WTC11 (cell line): ENCODE measurements around the gene CGREF1. TPM values are rescaled to one million over a fixed set of nuclear protein-coding genes. Genes with fewer than 3 reads are reported as not detected.

ENCODE experiments used
- ATAC-seq: fragments of 200-7000 bp; cut with Tn5 transposase; 2 replicates; pipeline ENCODE4 v1.10.0; 2021; ENCODE audit warnings: mild to moderate bottlenecking, moderate library complexity
- CTCF ChIA-PET: fragments of 300-600 bp; sonication (Branson Sonifier 250); formaldehyde crosslinking; loops from one replicate; lab custom pipeline; 2021; ENCODE audit warnings: antibody characterized with exemption; lab: Charles Lee
- POLR2A ChIA-PET: fragments of 350-600 bp; sonication (Branson Sonifier 250); formaldehyde crosslinking; loops from one replicate; lab custom pipeline; 2021; ENCODE audit warnings: antibody characterized with exemption; lab: Charles Lee
- DNase-seq: peaks from one replicate; pipeline ENCODE4 v3.0.0; 2021; ENCODE audit warnings: low spot score
- H3K27ac Mint-ChIP-seq: 2 replicates; pipeline ENCODE4 v1.8.0; 2021; ENCODE audit warnings: mixed read lengths
- H3K27me3 Mint-ChIP-seq: 2 replicates; pipeline ENCODE4 v1.8.0; 2021; ENCODE audit warnings: low read depth, mild to moderate bottlenecking, moderate library complexity, mixed read lengths
- H3K36me3 Mint-ChIP-seq: 2 replicates; pipeline ENCODE4 v1.8.0; 2021; ENCODE audit warnings: mixed read lengths
- H3K4me1 Mint-ChIP-seq: 2 replicates; pipeline ENCODE4 v1.8.0; 2022; ENCODE audit warnings: mixed read lengths
- H3K4me3 Mint-ChIP-seq: 2 replicates; pipeline ENCODE4 v1.8.0; 2021; ENCODE audit warnings: mild to moderate bottlenecking, moderate library complexity, mixed read lengths
- H3K9me3 Mint-ChIP-seq: 2 replicates; pipeline ENCODE4 v1.8.0; 2021; ENCODE audit warnings: mixed read lengths
- ARID4B ChIP-seq: sonication (generic); formaldehyde crosslinking; IDR thresholded peaks from 2 replicates; pipeline ENCODE4 v1.8.0; 2023; ENCODE audit warnings: missing genetic modification reagents, mild to moderate bottlenecking, borderline replicate concordance
- E2F5 ChIP-seq: sonication (generic); formaldehyde crosslinking; IDR thresholded peaks from 2 replicates; pipeline ENCODE4 v1.8.1; 2022; ENCODE audit warnings: mild to moderate bottlenecking, moderate library complexity, missing genetic modification reagents
- HMGXB4 ChIP-seq: sonication (generic); formaldehyde crosslinking; IDR thresholded peaks from 2 replicates; pipeline ENCODE4 v1.8.1; 2023; ENCODE audit warnings: mild to moderate bottlenecking, moderate library complexity, missing genetic modification reagents
- IRF1 ChIP-seq: sonication (generic); formaldehyde crosslinking; IDR thresholded peaks from 2 replicates; pipeline ENCODE4 v1.8.0; 2023; ENCODE audit warnings: missing genetic modification reagents
- MAX ChIP-seq: sonication (generic); formaldehyde crosslinking; IDR thresholded peaks from 2 replicates; pipeline ENCODE4 v1.8.0; 2022; ENCODE audit warnings: mild to moderate bottlenecking, missing genetic modification reagents
- NFYB ChIP-seq: sonication (generic); formaldehyde crosslinking; conservative IDR thresholded peaks from 2 replicates; pipeline ENCODE4 v1.8.0; 2022; ENCODE audit warnings: low read depth, missing genetic modification reagents
- USF1 ChIP-seq: sonication (generic); formaldehyde crosslinking; IDR thresholded peaks from 2 replicates; pipeline ENCODE4 v1.8.0; 2022; ENCODE audit warnings: mild to moderate bottlenecking, missing genetic modification reagents
- ZNF121 ChIP-seq: sonication (generic); formaldehyde crosslinking; IDR thresholded peaks from 2 replicates; pipeline ENCODE4 v1.8.0; 2023; ENCODE audit warnings: missing genetic modification reagents
- ZNF138 ChIP-seq: sonication (generic); formaldehyde crosslinking; conservative IDR thresholded peaks from 2 replicates; pipeline ENCODE4 v1.8.1; 2022; ENCODE audit warnings: mild to moderate bottlenecking, moderate library complexity, missing genetic modification reagents
- ZNF317 ChIP-seq: sonication (generic); formaldehyde crosslinking; IDR thresholded peaks from 2 replicates; pipeline ENCODE4 v1.8.1; 2023; ENCODE audit warnings: low read depth, mild to moderate bottlenecking, moderate library complexity, missing genetic modification reagents, borderline replicate concordance
- ZNF396 ChIP-seq: fragments of 250-450 bp; sonication (Bioruptor Pico); IDR thresholded peaks from 2 replicates; pipeline ENCODE4 v1.8.0; 2021; ENCODE audit warnings: mild to moderate bottlenecking, moderate library complexity, borderline replicate concordance
- ZSCAN18 ChIP-seq: fragments of 250-450 bp; sonication (Bioruptor Pico); IDR thresholded peaks from 2 replicates; pipeline ENCODE4 v2.1.2; 2022; ENCODE audit warnings: mild to moderate bottlenecking, moderate library complexity
- total RNA-seq: library from RNA; stranded (reverse); gene quantifications from 3 replicates; pipeline ENCODE4 v1.2.3, GENCODE V29; 2021

Gene CGREF1
- total RNA-seq, 1 experiment from 2014 or later: 3.5 TPM

GRCh38 chr2:27073782-27074181 is 45.1 kb downstream of the CGREF1 start:
- Mint-ChIP-seq H3K4me1 (peaks cover 20% of the 10 kb centered on the region), H3K9me3 (no peaks in the 10 kb centered on the region), H3K27me3 (peaks cover 11% of the 10 kb centered on the region), H3K36me3 (peaks cover 13% of the 10 kb centered on the region), H3K27ac (no peak overlapping the region), H3K4me3 (no peak overlapping the region)
- ATAC-seq: no peak
- ChIA-PET CTCF (interaction anchor here (1.8 to 4.5 kb wide), 2 partner anchors 11 to 112 kb away, joined by 5 to 50 read pairs; partner anchors contain the start of gene KHK), POLR2A (interaction anchor here (3.2 kb wide), 1 partner anchor 23 kb away, joined by 27 read pairs; the partner anchor contains the start of gene AGBL5)
- DNase-seq: no peak
- TF ChIP-seq E2F5 (CRISPR knock-in tag) (no peak), ZNF121 (CRISPR knock-in tag) (no peak), NFYB (no peak), ZNF317 (CRISPR knock-in tag) (no peak), ZNF396 (CRISPR knock-in tag) (no peak), ZNF138 (CRISPR knock-in tag) (no peak), ZSCAN18 (CRISPR knock-in tag) (no peak)

- Mint-ChIP-seq H3K36me3 (peaks cover 21% of the 10 kb centered on the region), H3K9me3 (no peaks in the 10 kb centered on the region), H3K4me3 (peak overlapping the region; percentile 94), H3K27me3 (peaks cover 10% of the 10 kb centered on the region), H3K4me1 (peaks cover 13% of the 10 kb centered on the region), H3K27ac (no peak overlapping the region)
- DNase-seq (no peak), ATAC-seq (no peak)
- POLR2A ChIA-PET: interaction anchor here (1.2 to 3.2 kb wide), 5 partner anchors 8 to 140 kb away, joined by 4 to 27 read pairs (median 9); partner anchors contain the start of genes AGBL5, KHK and SLC5A6
- no peak for TF ChIP-seq ZNF121 (CRISPR knock-in tag)
- CTCF ChIA-PET: interaction anchor here (0.6 to 4.5 kb wide), 9 partner anchors 8 to 207 kb away, joined by 3 to 50 read pairs (median 11); partner anchors contain the start of genes AGBL5, KHK and PREB
Observed at GRCh38 chr2:27072920-27073319, 46.0 kb downstream of the CGREF1 start.

- ATAC-seq (peak; percentile 69), DNase-seq (peak; percentile 57)
- CTCF ChIA-PET: interaction anchor here (0.6 to 4.5 kb wide), 16 partner anchors 9 to 226 kb away, joined by 3 to 50 read pairs (median 6); partner anchors contain the start of genes AGBL5, KHK and PREB
- peaks cover 7% of the 10 kb centered on the region for H3K27me3 Mint-ChIP-seq
- H3K27ac Mint-ChIP-seq: peak overlapping the region; percentile 84
- H3K36me3 Mint-ChIP-seq: peaks cover 28% of the 10 kb centered on the region
- no peaks in the 10 kb centered on the region for H3K9me3 Mint-ChIP-seq
- peak overlapping the region; percentile 94 for H3K4me3 Mint-ChIP-seq
- POLR2A ChIA-PET: interaction anchor here (1.0 to 3.2 kb wide), 9 partner anchors 9 to 140 kb away, joined by 3 to 27 read pairs (median 5); partner anchors contain the start of genes AGBL5, KHK, SLC5A6 and TMEM214
- TF ChIP-seq USF1 (CRISPR knock-in tag): 0 out of 2 replicates have a peak, but pooled peaks have one; percentile 17
- TF ChIP-seq HMGXB4 (CRISPR knock-in tag): peak; percentile 17; the same call in 1 of the 2 replicates
- TF ChIP-seq ARID4B (CRISPR knock-in tag): peak; percentile 21; the same call in 1 of the 2 replicates
- TF ChIP-seq ZSCAN18 (CRISPR knock-in tag): no peak
- peak; percentile 28; the same call in 1 of the 2 replicates for TF ChIP-seq MAX (CRISPR knock-in tag)
- TF ChIP-seq IRF1 (CRISPR knock-in tag): no peak; the same call in 1 of the 2 replicates
- H3K4me1 Mint-ChIP-seq: peaks cover 11% of the 10 kb centered on the region
Observed at GRCh38 chr2:27071990-27072830, 46.7 kb downstream of the CGREF1 start.
